ENCODE results near the gene ZNF70.

Gene ZNF70

GRCh38 chr22:23750714-23751440, at the start of gene ZNF70:
Gene ZNF70 (minus strand): TSS chr22:23751112. CDS start chr22:23745140, 5,972 bp downstream.
- DNase-seq (ENCODE audit: low spot score), result peak; percentile 65

DNA sequence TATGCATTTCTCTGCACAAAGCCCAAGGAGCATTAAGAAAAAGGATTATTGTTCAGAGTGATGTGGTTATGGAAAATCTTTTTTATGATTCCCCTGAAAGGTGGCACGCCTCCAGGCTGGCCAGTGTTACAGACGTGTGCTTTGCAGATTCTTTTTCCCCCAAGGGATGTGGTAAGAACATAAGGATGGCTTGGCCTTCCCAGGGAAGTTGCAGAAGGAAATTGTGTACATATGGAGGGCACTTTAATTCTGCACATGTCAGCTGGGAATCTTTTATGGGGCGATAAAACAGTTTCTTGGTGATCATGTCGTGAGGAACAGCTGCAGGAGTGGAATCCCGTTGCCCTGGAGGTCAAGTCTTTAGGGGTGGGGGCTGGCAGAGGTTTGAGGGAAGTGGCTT, 45.5 kb upstream of the ZNF70 start:
- DNase-seq (ENCODE audit: low spot score), result no peak

DNA sequence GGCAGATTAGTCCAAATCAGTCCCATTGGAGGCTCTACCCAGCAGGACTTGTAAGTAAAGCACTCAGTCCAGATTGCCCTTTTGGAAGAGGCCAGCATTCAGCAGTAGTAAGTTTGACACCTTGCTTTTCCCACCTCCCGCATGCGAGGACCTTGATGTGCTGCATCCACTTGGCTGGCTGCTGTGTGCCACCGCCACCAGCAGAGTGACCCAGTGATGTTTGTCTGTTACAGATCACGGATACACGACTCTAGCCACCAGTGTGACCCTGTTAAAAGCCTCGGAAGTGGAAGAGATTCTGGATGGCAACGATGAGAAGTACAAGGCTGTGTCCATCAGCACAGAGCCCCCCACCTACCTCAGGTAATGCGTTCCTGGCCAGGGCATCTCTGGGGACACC, 42.4 kb upstream of the ZNF70 start:
- no peak for DNase-seq (ENCODE audit: low spot score)

- no peak for DNase-seq (ENCODE audit: low spot score)
Observed at GRCh38 chr22:23791738-23792645, 41.1 kb upstream of the ZNF70 start.

- DNase-seq (ENCODE audit: low spot score), result no peak
Observed at GRCh38 chr22:23790819-23791737, 40.2 kb upstream of the ZNF70 start.

DNA sequence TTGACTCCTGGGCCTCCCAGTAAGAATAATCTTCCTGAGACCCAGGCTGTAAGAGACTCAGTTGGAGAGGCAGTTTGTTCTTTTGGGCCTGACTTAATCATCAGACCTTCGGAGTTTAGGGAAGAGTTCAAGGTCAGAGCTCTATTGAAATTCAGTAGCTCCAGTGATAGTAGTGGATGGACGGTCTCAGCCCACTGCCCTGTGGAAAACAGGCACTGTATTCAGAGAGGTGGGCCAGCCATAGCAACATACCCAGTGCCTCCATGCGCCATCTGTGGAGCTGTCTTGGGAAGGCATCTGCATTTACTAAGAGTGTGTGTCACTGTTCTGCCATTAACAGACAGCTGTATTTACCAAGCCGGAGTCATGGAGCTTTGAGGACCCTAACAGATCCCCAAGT, 38.7 kb upstream of the ZNF70 start:
- DNase-seq (ENCODE audit: low spot score), result no peak

- no peak for DNase-seq (ENCODE audit: low spot score)
Observed at GRCh38 chr22:23789121-23789520, 38.2 kb upstream of the ZNF70 start.

- no peak for DNase-seq (ENCODE audit: low spot score)
Observed at GRCh38 chr22:23787910-23788309, 37.0 kb upstream of the ZNF70 start.

GRCh38 chr22:23787600-23787896, 36.6 kb upstream of the ZNF70 start:
- no peak for DNase-seq (ENCODE audit: low spot score)

DNA sequence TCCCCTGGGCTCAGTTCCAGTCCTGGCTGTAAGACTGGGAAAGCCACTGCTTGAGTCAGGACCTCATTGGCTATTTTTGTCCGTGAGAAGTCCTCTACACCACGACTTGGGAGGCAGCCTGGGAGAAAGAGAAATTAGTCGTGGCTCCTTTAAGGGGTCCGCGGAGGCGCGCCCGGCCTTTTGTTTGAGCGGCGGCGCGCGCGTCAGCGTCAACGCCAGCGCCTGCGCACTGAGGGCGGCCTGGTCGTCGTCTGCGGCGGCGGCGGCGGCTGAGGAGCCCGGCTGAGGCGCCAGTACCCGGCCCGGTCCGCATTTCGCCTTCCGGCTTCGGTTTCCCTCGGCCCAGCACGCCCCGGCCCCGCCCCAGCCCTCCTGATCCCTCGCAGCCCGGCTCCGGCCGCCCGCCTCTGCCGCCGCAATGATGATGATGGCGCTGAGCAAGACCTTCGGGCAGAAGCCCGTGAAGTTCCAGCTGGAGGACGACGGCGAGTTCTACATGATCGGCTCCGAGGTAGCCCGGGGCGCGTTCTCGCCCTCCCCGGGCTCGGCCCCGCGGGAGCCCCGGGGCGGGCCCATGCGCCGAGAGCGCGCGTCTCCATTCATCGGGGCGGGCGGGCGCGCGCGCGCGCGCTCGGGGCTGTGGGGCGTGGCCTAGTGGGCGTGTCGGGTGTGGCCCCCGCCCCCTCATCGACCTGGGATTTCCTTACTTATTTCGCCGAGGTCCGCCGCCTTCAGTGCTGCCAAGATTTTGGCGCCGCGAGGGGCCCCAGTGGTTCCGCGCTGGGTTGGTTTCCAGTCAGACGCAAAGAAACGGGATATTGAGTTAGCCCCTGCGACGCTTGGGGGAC, 36.1 kb upstream of the ZNF70 start, which contains the start of gene SMARCB1:
TSS of gene SMARCB1 (plus strand) at position 215 of the 848 bp plus-strand sequence. CDS start at position 419, 204 bp downstream.
- peak; percentile 76 for DNase-seq (ENCODE audit: low spot score)

- no peak for DNase-seq (ENCODE audit: low spot score)
Observed at GRCh38 chr22:23786261-23786710, 35.4 kb upstream of the ZNF70 start.

GRCh38 chr22:23784215-23784732, 33.4 kb upstream of the ZNF70 start:
- no peak for DNase-seq (ENCODE audit: low spot score)

DNA sequence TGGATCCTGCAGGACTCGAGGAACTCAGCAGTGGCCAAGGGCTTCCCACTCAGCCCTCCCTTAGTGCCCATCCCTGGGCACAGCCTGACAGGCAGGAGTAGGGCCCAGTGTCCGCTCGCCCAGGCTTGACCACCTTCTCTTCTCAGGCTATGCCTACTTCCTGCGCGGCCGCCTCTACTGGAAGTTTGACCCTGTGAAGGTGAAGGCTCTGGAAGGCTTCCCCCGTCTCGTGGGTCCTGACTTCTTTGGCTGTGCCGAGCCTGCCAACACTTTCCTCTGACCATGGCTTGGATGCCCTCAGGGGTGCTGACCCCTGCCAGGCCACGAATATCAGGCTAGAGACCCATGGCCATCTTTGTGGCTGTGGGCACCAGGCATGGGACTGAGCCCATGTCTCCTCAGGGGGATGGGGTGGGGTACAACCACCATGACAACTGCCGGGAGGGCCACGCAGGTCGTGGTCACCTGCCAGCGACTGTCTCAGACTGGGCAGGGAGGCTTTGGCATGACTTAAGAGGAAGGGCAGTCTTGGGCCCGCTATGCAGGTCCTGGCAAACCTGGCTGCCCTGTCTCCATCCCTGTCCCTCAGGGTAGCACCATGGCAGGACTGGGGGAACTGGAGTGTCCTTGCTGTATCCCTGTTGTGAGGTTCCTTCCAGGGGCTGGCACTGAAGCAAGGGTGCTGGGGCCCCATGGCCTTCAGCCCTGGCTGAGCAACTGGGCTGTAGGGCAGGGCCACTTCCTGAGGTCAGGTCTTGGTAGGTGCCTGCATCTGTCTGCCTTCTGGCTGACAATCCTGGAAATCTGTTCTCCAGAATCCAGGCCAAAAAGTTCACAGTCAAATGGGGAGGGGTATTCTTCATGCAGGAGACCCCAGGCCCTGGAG, 32.6 kb upstream of the ZNF70 start:
- DNase-seq (ENCODE audit: low spot score), result no peak

DNA sequence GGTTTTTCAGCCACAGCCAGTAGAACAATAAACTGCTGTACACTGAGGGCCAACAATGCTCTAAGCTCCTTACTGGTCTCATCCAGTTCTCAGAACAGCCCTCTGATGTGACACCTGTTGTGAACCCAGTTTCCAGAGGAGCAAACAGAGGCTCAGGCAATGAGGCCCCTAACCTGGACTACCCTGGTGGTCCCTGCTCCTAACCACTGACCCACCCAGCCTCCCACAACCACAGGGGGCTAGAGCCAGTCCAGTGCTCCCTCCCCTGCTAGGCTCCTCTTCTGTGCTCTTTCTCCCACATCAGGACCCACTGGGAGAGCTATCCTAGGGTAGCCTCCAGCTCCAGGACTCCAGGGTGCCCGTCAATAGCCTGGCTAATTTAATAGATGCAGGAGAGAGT, 31.8 kb upstream of the ZNF70 start:
- no peak for DNase-seq (ENCODE audit: low spot score)

DNA sequence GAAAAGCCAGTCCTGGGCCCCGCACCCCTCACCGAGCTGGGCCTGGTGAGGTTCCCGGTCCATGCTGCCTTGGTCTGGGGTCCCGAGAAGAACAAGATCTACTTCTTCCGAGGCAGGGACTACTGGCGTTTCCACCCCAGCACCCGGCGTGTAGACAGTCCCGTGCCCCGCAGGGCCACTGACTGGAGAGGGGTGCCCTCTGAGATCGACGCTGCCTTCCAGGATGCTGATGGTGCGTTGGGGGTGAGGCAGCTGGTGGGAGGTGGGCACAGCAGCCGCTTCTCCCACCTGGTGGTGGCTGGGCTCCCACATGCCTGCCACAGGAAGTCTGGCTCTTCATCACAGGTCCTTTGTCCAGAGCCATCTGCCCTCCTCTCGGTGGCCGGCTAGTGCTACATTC, 31.3 kb upstream of the ZNF70 start:
- no peak for DNase-seq (ENCODE audit: low spot score)

GRCh38 chr22:23781511-23782183, 30.7 kb upstream of the ZNF70 start:
- no peak for DNase-seq (ENCODE audit: low spot score)

DNA sequence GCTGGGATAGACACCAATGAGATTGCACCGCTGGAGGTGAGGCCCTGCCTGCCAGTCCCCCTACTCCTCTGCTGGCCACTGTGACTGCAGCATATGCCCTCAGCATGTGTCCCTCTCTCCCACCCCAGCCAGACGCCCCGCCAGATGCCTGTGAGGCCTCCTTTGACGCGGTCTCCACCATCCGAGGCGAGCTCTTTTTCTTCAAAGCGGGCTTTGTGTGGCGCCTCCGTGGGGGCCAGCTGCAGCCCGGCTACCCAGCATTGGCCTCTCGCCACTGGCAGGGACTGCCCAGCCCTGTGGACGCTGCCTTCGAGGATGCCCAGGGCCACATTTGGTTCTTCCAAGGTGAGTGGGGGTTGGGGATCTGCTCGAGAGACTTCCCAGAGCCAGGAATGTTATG, 30.2 kb upstream of the ZNF70 start:
- no peak for DNase-seq (ENCODE audit: low spot score)

GRCh38 chr22:23780146-23780748, 29.3 kb upstream of the ZNF70 start:
- DNase-seq (ENCODE audit: low spot score), result no peak

- DNase-seq (ENCODE audit: low spot score), result no peak
Observed at GRCh38 chr22:23779731-23780130, 28.8 kb upstream of the ZNF70 start.
